HL-60 (cell line): Measurements from ENCODE around the gene ZNF658.
"Not testable (repeated sequence)": the region's sequence is repeated elsewhere in the genome, so short reads cannot be mapped to it uniquely, and the experiment has no call there.

Source experiments
- DNase-seq, 2 experiments: peaks; one replicate each; pipeline ENCODE4 v3.0.0-alpha.2; 2010 to 2020; ENCODE audit warnings: low read depth in 1 of 2, low spot score in 1 of 2
- H3K27ac ChIP-seq: fragments of 250-450 bp; sonication (Bioruptor Pico); replicated peaks from 2 replicates; pipeline ENCODE4 v1.5.1; 2020; ENCODE audit warnings: mild to moderate bottlenecking, moderate library complexity
- H3K27me3 ChIP-seq: fragments of 250-450 bp; sonication (Bioruptor Pico); 2 replicates; pipeline ENCODE4 v1.5.1; 2021; ENCODE audit warnings: mild to moderate bottlenecking, moderate library complexity; ENCODE audit not compliant: insufficient read depth, poor library complexity, severe bottlenecking
- H3K4me3 ChIP-seq: replicated peaks from 2 replicates; pipeline ENCODE4 v1.5.1; 2011; ENCODE audit warnings: mild to moderate bottlenecking, control low read depth, low read length; ENCODE audit not compliant: insufficient read depth

Gene ZNF658

GRCh38 chr9:66942400-66943155 lies 42.1 kb downstream of the ZNF658 start:
- not testable (repeated sequence) for H3K4me3 ChIP-seq, H3K27me3 ChIP-seq
- H3K27ac ChIP-seq, result peak overlapping the region; percentile 50
- DNase-seq, result peak in 1 of 2 experiments; percentile 0

- not testable (repeated sequence) for H3K27ac ChIP-seq, H3K27me3 ChIP-seq, H3K4me3 ChIP-seq, DNase-seq
These were observed 52.1 kb downstream of the ZNF658 start for GRCh38 chr9:66952576-66952975.
